Activated naive CD4-positive, alpha-beta T cell treated with Interleukin-2 at 50 U/mL for 16 hours (primary cell): Measurements from ENCODE around the gene PLCD1.
"Not testable (repeated sequence)": the region's sequence is repeated elsewhere in the genome, so short reads cannot be mapped to it uniquely, and the experiment has no call there.

Source experiments
- DNase-seq: peaks from one replicate; pipeline ENCODE4 v3.0.0-alpha.2; 2020

PLCD1 gene

GRCh38 chr3:38029400-38030125 is at the start of gene PLCD1:
PLCD1 (minus strand) TSS chr3:38029642; CDS start chr3:38029539, 103 bp downstream.
- peak; percentile 47 for DNase-seq

DNA sequence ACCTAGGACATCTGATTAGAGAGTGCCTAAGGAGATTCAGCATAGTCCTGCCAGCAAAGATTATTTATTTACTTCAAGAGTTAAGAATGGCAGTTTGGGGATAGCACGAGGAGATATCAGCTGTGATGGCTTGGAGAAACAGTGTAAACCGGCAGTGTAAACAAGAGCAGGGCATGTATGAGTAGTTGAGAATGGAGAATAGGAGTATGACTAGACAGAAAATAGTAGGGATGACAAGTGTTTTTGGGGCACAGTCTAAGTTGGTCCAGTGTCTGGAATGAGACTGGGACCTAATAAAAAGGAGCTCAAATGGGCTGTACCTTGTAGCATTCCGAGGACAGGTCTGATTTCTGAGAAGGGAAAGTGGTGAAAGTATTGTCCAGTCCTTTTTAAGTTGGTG is 47.6 kb upstream of the PLCD1 start:
- not testable (repeated sequence) for DNase-seq

DNA sequence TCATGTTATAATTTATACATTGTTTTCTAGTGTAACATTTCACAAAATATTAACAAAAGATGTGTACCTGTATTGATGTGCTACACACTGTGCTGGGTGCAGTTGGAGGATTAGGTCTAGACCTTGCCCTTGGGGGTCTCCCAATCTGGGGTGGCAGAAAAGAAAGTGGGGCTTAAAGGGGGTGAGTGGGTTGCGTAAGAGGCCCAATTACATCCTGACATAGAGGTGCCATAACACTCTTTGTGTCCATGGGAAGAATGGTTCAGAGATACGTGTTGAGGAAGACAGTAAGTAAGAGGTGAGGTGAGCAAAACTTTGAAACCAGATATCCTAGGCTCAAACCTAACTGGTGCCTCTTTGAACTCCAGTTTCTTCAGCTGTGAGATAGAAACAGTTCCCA is 40.6 kb upstream of the PLCD1 start:
- no peak for DNase-seq

GRCh38 chr3:38067508-38068233 is 38.2 kb upstream of the PLCD1 start:
- DNase-seq = no peak

GRCh38 chr3:38064453-38064852 is 35.0 kb upstream of the PLCD1 start:
- DNase-seq = not testable (repeated sequence)

- no peak for DNase-seq
Measured at GRCh38 chr3:38062809-38063208, 33.4 kb upstream of the PLCD1 start.

DNA sequence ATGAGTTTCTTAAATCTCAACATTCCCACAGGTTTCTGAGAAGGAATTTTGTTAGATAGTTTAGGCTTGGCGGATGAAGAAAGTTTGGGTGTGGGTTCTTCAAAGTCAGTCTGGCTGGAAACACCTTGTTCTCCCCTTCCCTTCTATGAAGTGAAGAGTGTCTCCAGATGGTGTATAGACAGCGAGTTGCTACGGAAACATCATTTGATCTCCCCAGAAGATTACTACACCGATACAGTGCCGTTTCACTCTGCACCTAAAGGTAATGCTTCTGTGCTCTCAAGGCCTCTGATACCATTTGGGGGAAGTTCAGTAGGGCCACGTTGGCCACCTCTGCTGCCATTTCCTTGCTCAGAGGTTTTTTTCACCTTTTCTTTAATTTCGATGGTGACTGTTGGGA is 30.1 kb upstream of the PLCD1 start:
- no peak for DNase-seq

DNA sequence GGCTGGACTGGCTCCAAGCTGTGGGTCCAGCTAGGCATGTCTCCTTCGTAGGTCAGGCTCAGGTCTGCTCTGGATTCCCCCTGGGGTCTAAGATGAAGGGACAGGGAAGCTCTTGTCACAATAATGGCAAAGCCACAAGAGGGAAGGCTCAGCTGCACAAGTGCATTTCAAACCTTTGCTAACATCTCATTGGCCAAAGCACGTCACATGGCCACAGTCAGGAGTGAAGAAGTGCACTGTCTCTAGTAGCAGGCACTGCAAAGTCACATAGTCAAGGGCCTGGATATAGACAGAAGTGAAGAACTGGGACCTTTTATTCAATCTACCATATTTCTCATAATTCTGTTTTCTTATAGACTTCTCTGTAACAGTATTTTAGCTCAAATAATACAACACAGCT is 29.7 kb upstream of the PLCD1 start:
- DNase-seq = no peak

DNA sequence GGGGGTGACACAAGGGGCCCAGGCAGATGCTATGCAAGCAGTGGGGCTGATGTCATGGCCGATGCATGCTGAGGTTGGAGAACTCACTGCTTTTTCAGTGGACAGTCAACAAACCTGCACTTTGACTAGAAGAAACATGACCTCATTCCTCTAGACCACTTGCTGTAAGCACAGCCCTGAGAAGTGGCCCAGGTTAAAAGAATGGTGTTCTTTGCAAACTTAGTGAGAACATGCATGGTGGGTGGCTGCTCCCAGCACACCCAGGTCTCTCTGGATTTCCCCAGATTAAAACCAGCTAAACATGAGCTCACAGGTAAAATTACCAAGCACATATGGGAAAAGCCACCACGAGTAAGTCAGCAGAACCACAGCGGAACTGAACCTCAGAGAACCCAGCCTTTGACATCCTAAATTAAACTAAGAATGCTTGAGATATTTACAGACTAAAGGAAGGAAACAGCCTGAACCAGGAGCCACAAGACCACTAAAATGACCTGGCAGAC is 25.1 kb upstream of the PLCD1 start:
- no peak for DNase-seq

DNA sequence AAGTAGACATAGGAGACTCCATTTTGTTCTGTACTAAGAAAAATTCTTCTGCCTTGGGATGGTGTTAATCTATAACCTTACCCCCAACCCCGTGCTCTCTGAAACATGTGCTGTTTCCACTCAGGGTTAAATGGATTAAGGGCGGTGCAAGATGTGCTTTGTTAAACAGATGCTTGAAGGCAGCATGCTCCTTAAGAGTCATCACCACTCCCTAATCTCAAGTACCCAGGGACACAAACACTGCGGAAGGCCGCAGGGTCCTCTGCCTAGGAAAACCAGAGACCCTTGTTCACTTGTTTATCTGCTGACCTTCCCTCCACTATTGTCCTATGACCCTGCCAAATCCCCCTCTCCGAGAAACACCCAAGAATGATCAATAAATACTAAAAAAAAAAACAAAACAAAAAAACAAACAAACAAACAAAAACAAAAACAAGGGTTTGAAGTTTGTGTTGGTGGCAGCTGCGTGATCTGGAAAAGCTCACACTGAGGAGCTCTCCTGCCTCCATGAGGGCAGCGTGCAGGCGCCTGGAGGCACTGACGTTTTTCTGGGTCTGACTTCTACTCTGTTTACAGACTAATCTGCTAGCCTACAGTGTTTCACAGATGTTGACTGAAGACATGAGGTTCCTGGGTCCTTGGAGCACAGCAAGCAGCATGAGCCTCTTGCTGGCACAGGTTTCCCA is 24.5 kb upstream of the PLCD1 start:
- DNase-seq = not testable (repeated sequence)

DNA sequence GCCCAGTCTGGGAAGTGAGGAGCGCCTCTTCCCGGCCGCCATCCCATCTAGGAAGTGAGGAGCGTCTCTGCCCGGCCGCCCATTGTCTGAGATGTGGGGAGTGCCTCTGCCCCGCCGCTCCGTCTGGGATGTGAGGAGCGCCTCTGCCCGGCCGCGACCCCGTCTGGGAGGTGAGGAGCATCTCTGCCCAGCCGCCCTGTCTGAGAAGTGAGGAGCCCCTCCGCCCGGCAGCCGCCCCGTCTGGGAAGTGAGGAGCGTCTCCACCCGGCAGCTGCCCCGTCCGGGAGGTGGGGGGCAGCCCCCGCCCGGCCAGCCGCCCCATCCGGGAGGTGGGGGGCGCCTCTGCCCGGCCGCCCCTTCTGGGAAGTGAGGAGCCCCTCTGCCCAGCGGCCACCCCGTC is 23.8 kb upstream of the PLCD1 start:
- not testable (repeated sequence) for DNase-seq

- no peak for DNase-seq
Measured at GRCh38 chr3:38051131-38051530, 21.7 kb upstream of the PLCD1 start.

- DNase-seq = no peak
Measured at GRCh38 chr3:38049358-38050126, 20.1 kb upstream of the PLCD1 start.

GRCh38 chr3:38047896-38048295 is 18.5 kb upstream of the PLCD1 start:
- DNase-seq = no peak

- no peak for DNase-seq
Measured at GRCh38 chr3:38046821-38047220, 17.4 kb upstream of the PLCD1 start.

DNA sequence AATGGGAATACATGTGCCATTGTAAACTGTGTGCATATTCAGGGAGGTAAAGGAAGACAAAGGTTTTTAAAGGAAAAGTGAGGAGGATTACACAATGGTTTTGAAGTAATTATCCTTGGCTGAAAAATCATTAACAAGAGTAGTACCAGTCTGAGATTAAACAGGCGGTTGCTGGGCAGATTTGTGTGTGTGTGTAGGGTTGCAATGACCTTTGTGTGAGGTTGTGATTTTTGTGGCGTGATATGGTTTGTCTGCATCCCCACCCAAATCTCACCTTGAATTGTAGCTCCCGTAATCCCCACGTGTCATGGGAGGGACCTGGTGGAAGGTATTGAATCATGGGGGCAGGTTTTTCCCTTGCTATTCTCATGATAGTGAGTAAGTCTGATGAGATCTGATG is 16.6 kb upstream of the PLCD1 start:
- DNase-seq = no peak

- no peak for DNase-seq
Measured at GRCh38 chr3:38043486-38043885, 14.0 kb upstream of the PLCD1 start.

DNA sequence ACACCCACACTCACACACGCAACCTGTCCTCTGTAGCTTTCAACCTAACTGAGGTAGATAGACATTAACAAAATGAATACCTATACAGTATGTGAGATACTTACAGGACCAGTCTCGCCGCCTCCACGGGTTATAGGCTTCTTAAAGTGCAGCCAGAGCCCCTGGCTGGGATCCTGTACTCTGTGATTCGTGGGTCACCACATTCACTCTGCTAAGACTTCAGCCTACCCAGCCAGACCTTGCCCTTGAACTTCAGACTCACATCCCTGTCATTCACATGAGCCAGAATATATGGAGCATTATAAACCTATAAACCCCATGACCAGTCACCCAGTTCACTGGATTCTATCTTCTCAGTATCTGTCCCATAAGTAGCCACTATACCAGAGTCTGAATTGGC is 11.0 kb upstream of the PLCD1 start:
- no peak for DNase-seq

DNA sequence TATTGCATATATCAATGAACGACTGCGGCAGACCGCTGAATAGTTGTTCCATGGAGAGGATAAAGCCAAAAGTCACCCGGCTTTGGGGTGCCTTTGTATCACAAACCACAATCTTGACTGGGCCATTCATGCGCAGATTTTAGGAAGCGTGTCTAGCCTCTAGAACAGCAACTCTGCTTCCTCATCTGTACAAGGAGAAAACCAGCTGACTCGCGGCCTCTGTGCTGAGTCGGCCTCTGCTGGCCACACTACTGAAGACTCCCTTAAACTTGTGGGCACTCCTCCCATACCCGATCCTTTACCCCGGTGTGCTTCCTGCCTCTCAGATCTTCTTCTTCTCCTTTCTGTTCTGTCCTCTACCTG is 10.4 kb upstream of the PLCD1 start:
- DNase-seq = peak; percentile 47

- peak; percentile 81 for DNase-seq
Measured at GRCh38 chr3:38039101-38039898, 9.9 kb upstream of the PLCD1 start, which contains the start of gene DLEC1. DLEC1 (plus strand) TSS chr3:38039208; CDS start chr3:38039226, 18 bp downstream.

GRCh38 chr3:38038447-38038911 is 9.0 kb upstream of the PLCD1 start:
- DNase-seq = peak; percentile 46

DNA sequence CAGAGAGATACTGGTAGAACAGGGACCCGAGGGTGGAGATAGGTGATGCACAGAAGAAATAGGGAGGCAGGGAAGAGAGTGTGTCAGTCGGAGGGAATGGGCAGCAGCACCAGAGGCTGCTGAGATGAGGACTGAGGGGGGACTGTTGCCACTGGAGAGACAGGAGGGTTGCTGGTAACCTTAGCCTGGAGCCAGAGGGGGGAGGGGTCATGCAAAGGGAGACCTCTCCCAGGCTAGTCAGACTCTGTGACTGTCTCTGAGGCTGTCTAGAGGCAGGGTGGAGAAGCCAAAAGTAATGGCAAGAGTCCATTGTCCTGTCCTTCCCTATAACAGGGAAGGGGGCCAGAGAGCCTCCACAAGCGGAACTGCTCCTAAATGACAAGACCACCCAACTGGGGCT is 7.5 kb upstream of the PLCD1 start:
- no peak for DNase-seq
